SK-N-SH (cell line): ENCODE measurements around the gene SLC26A8. TPM values are rescaled to one million over a fixed set of nuclear protein-coding genes. Genes with fewer than 3 reads are reported as not detected.
A peak's percentile ranks its signal among the peaks of the same experiment; 100 is the strongest.

Experiments
- CTCF ChIA-PET: fragments of 300-600, 350-600 bp; formaldehyde crosslinking; extraction: SDS; loops from one replicate; lab custom pipeline; 2021; lab: Yijun Ruan, JAX
- POLR2A ChIA-PET: fragments of 350-600 bp; sonication (Branson Sonifier 250); formaldehyde crosslinking; extraction: SDS; loops from one replicate; lab custom pipeline; 2020; ENCODE audit warnings: antibody characterized with exemption, inconsistent platforms; lab: Yijun Ruan, JAX
- DNase-seq: peaks from one replicate; pipeline ENCODE4 v3.0.0; 2012
- H2AFZ ChIP-seq: fragments of 200-600 bp; sonication (generic); 2 replicates; pipeline ENCODE4 v1.8.1; 2016; ENCODE audit warnings: antibody characterized with exemption, mild to moderate bottlenecking, low read depth
- H3F3A ChIP-seq: fragments of 200-600 bp; sonication (generic); replicated peaks from 2 replicates; pipeline ENCODE3; 2016; ENCODE audit warnings: antibody characterized with exemption, mild to moderate bottlenecking; ENCODE audit not compliant: insufficient read depth
- H3K27ac ChIP-seq, 2 experiments: fragments of 200-500 bp in 1 of 2; fragments of 200-600 bp in 1 of 2; sonication (Bioruptor generic) in 1 of 2; sonication (generic), shearing (Covaris generic) in 1 of 2; 2 replicates each; pipeline versions ENCODE4 v1.5.1 to v1.6.1; 2014 to 2016; ENCODE audit warnings: low read depth in 2 of 2, inconsistent platforms in 1 of 2, low read length in 1 of 2, mild to moderate bottlenecking in 1 of 2, mixed read lengths in 1 of 2
- H3K27me3 ChIP-seq: fragments of 200-600 bp; sonication (generic), shearing (Covaris generic); 2 replicates; pipeline ENCODE4 v1.6.1; 2016; ENCODE audit warnings: mixed run types; ENCODE audit not compliant: insufficient read depth
- H3K36me3 ChIP-seq, 2 experiments: fragments of 200-500 bp in 1 of 2; fragments of 200-600 bp in 1 of 2; sonication (Bioruptor generic) in 1 of 2; sonication (generic) in 1 of 2; replicated peaks in 1 of 2; 2 replicates each; pipeline versions ENCODE3 to v1.5.1; 2014 to 2016; ENCODE audit warnings: low read length in 1 of 2, mild to moderate bottlenecking in 1 of 2; ENCODE audit not compliant: insufficient read depth in 2 of 2, control insufficient read depth in 1 of 2
- H3K4me1 ChIP-seq, 2 experiments: fragments of 200-500 bp in 1 of 2; fragments of 200-600 bp in 1 of 2; sonication (Bioruptor generic) in 1 of 2; sonication (generic), shearing (Covaris generic) in 1 of 2; 2 replicates each; pipeline versions ENCODE4 v1.5.1 to v1.6.1; 2014 to 2016; ENCODE audit warnings: low read depth in 1 of 2, low read length in 1 of 2, mixed run types in 1 of 2; ENCODE audit not compliant: insufficient read depth in 2 of 2, control insufficient read depth in 1 of 2
- H3K4me2 ChIP-seq: fragments of 200-600 bp; sonication (generic), shearing (Covaris generic); 2 replicates; pipeline ENCODE4 v1.6.1; 2017; ENCODE audit warnings: mixed run types
- H3K4me3 ChIP-seq, 2 experiments: fragments of 200-500 bp in 1 of 2; fragments of 200-600 bp in 1 of 2; sonication (Bioruptor generic) in 1 of 2; sonication (generic), shearing (Covaris generic) in 1 of 2; 2 replicates each; pipeline versions ENCODE4 v1.5.1 to v1.8.1; 2014 to 2016; ENCODE audit warnings: low read depth in 2 of 2, inconsistent platforms in 1 of 2, low read length in 1 of 2, mild to moderate bottlenecking in 1 of 2, mixed read lengths in 1 of 2, moderate library complexity in 1 of 2
- H3K79me2 ChIP-seq: fragments of 200-600 bp; sonication (generic); 2 replicates; pipeline ENCODE4 v1.8.1; 2017; ENCODE audit warnings: mild to moderate bottlenecking; ENCODE audit not compliant: insufficient read depth
- H3K9ac ChIP-seq: fragments of 200-600 bp; sonication (generic); 2 replicates; pipeline ENCODE4 v1.6.1; 2017; ENCODE audit warnings: mixed run types
- H3K9me2 ChIP-seq: fragments of 200-600 bp; sonication (generic); 2 replicates; pipeline ENCODE4 v1.6.1; 2017; ENCODE audit warnings: mixed run types
- H3K9me3 ChIP-seq: fragments of 200-600 bp; sonication (generic); 2 replicates; pipeline ENCODE4 v1.6.1; 2017; ENCODE audit warnings: mixed run types, mild to moderate bottlenecking, moderate library complexity
- H4K20me1 ChIP-seq: fragments of 200-600 bp; sonication (generic); 2 replicates; pipeline ENCODE4 v1.6.1; 2017; ENCODE audit warnings: mild to moderate bottlenecking, mixed run types; ENCODE audit not compliant: insufficient read depth
- ELF1 ChIP-seq: IDR thresholded peaks from 2 replicates; pipeline ENCODE4 v1.4.0; 2012
- FOXJ3 ChIP-seq: sonication (generic); formaldehyde crosslinking; IDR thresholded peaks from 2 replicates; pipeline ENCODE4 v1.5.1; 2020; ENCODE audit warnings: mild to moderate bottlenecking, missing genetic modification reagents
- FOXM1 ChIP-seq: IDR thresholded peaks from 2 replicates; pipeline ENCODE4 v1.4.0; 2012; ENCODE audit warnings: low read depth, mild to moderate bottlenecking
- JUND ChIP-seq: IDR thresholded peaks from 2 replicates; pipeline ENCODE4 v1.4.0; 2012
- MEF2A ChIP-seq: IDR thresholded peaks from 2 replicates; pipeline ENCODE4 v1.4.0; 2012; ENCODE audit warnings: low read depth, borderline replicate concordance
- NFIC ChIP-seq: IDR thresholded peaks from 2 replicates; pipeline ENCODE4 v1.4.0; 2012; ENCODE audit warnings: borderline replicate concordance
- RAD21 ChIP-seq: IDR thresholded peaks from 2 replicates; pipeline ENCODE4 v1.6.1; 2012; ENCODE audit warnings: mild to moderate bottlenecking, low read length
- RXRA ChIP-seq: IDR thresholded peaks from 2 replicates; pipeline ENCODE4 v1.4.0; 2012; ENCODE audit warnings: low read depth, mild to moderate bottlenecking, borderline replicate concordance
- SIN3A ChIP-seq: IDR thresholded peaks from 2 replicates; pipeline ENCODE4 v1.6.1; 2012; ENCODE audit warnings: low read depth, mild to moderate bottlenecking, low read length, moderate library complexity, borderline replicate concordance
- SMC3 ChIP-seq: IDR thresholded peaks from 2 replicates; pipeline ENCODE4 v1.6.1; 2012; ENCODE audit warnings: low read depth, low read length, improper control_type of control experiment
- TAF1 ChIP-seq: IDR thresholded peaks from 2 replicates; pipeline ENCODE4 v1.6.1; 2012; ENCODE audit warnings: low read depth, mild to moderate bottlenecking, low read length, moderate library complexity, borderline replicate concordance
- TCF12 ChIP-seq: IDR thresholded peaks from 2 replicates; pipeline ENCODE4 v1.4.0; 2012
- TEAD4 ChIP-seq: IDR thresholded peaks from 2 replicates; pipeline ENCODE4 v1.4.0; 2012; ENCODE audit warnings: mild to moderate bottlenecking, borderline replicate concordance; ENCODE audit not compliant: insufficient read depth
- USF2 ChIP-seq: fragments of 150-350 bp; IDR thresholded peaks from 2 replicates; pipeline ENCODE4 v1.6.1; 2017; ENCODE audit warnings: antibody characterized with exemption, low read length, low read depth, borderline replicate concordance
- WGBS: methylation state at CpG from one replicate; pipeline ENCODE4 v1.1.6; 2017; ENCODE audit warnings: low lambda C conversion rate; 5-methylcytosine and 5-hydroxymethylcytosine counted together
- polyA plus RNA-seq, 3 experiments: library from polyadenylated mRNA; depleted of rRNA; stranded (reverse); fragments of >200 nt; gene quantifications; 2 replicates each; pipeline ENCODE4 v1.2.3, GENCODE V29; 2012
- TF ChIP-seq, protein P1 (sequence below): IDR thresholded peaks from 2 replicates; pipeline ENCODE4 v1.4.0; 2012; ENCODE audit warnings: low read depth
- TF ChIP-seq, protein P2 (sequence below): IDR thresholded peaks from 2 replicates; pipeline ENCODE4 v1.6.1; 2012; ENCODE audit warnings: mild to moderate bottlenecking, low read depth, low read length, moderate library complexity

Gene SLC26A8
- polyA plus RNA-seq, 1 of the 3 experiments (the other 2 are of a cell fraction): not detected

DNA sequence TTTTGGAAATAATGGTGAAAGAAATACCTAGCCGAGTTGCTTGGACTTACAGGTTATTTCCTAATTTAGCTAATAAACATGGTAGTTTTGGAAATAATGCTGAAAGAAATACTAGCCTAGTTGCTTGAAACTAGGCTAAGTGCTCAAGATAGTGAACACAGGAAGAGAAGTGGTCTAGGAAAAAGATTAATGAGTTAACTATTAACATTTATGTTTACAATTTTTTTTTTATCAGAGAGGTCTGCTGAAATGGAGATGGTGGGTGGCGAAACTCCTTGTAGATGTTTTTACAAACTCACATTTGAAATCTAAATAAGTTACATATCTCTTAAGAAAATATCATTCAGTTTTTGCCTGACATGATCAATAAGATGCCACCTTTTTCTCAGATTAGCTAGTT lies 42.4 kb upstream of the SLC26A8 start:
- CTCF ChIA-PET: interaction anchor here (1.3 to 4.2 kb wide), 3 partner anchors 10 to 39 kb away, joined by 4 to 21 read pairs (median 10); partner anchors contain the start of gene MAPK14
- WGBS: 91% methylated on average over 2 of the region's 2 CpGs

DNA sequence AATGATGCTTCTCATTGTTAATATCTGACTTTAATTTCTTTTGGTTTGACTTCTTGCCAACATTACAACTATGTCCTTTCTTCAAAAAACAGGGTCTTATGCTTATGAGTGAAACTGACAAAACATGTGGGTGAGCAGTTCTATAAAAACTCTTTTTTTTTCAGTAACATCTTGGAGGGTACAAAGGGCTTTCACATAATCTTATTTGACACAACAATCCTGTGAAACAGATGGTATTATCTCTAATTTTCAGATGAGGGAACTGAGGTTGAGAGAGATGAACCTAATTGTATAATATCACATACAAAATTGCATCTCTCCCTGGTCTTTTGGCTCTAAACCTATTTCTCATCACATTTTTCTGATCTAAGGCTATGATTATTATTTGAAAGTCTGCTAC lies 41.5 kb upstream of the SLC26A8 start:
- Histone ChIP-seq H3K9me3 (no peaks in the 10 kb centered on the region), H3K27ac (peak overlapping the region in 1 of 2 experiments; percentile 6; a peak in 1 of 4 replicates), H3K4me2 (no peak overlapping the region), H3K4me3 (no peak overlapping the region), H3K9me2 (no peaks in the 10 kb centered on the region), H3F3A (peaks cover 4% of the 10 kb centered on the region), H3K4me1 (peaks cover 9 to 22% of the 10 kb centered on the region in 2 experiments; a peak in 3 of 4 replicates), H3K9ac (no peak overlapping the region), H4K20me1 (peaks cover 69% of the 10 kb centered on the region), H3K79me2 (peaks cover 87% of the 10 kb centered on the region), H2AFZ (no peak overlapping the region), H3K36me3 (peaks cover 0 to 13% of the 10 kb centered on the region in 2 experiments), H3K27me3 (no peaks in the 10 kb centered on the region)
- no peak for DNase-seq
- ChIA-PET POLR2A (no interaction called here), CTCF (interaction anchor here (1.3 to 4.2 kb wide), 2 partner anchors 10 to 29 kb away, joined by 3 to 21 read pairs; no protein-coding TSS in a partner anchor)
- TF ChIP-seq, protein P1, sequence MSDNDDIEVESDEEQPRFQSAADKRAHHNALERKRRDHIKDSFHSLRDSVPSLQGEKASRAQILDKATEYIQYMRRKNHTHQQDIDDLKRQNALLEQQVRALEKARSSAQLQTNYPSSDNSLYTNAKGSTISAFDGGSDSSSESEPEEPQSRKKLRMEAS: no peak
- TF ChIP-seq TAF1 (no peak), RXRA (no peak)

More for the DNA sequence above, 42.4 kb upstream of the SLC26A8 start:
- DNase-seq: no peak
- Histone ChIP-seq H3K4me1 (peaks cover 9 to 22% of the 10 kb centered on the region in 2 experiments; a peak in 3 of 4 replicates), H3F3A (peaks cover 4% of the 10 kb centered on the region), H4K20me1 (peaks cover 69% of the 10 kb centered on the region), H3K9me2 (no peaks in the 10 kb centered on the region), H2AFZ (no peak overlapping the region), H3K27ac (peak overlapping the region in 1 of 2 experiments; percentile 12; a peak in 1 of 4 replicates), H3K9me3 (no peaks in the 10 kb centered on the region), H3K4me2 (no peak overlapping the region), H3K79me2 (peaks cover 89% of the 10 kb centered on the region), H3K9ac (no peak overlapping the region), H3K4me3 (no peak overlapping the region), H3K27me3 (no peaks in the 10 kb centered on the region), H3K36me3 (peaks cover 0 to 8% of the 10 kb centered on the region in 2 experiments)
- TF ChIP-seq TEAD4: no peak
- no peak for TF ChIP-seq JUND
- TF ChIP-seq RAD21: no peak
- no peak for TF ChIP-seq TCF12
- TF ChIP-seq FOXJ3 (CRISPR knock-in tag): no peak
- TF ChIP-seq SMC3: no peak
- no peak for TF ChIP-seq RXRA
- POLR2A ChIA-PET: no interaction called here

- Histone ChIP-seq H3K4me1 (peaks cover 9 to 22% of the 10 kb centered on the region in 2 experiments; a peak in 3 of 4 replicates), H3K4me3 (no peak overlapping the region), H3K79me2 (peaks cover 77% of the 10 kb centered on the region), H3K9ac (no peak overlapping the region), H2AFZ (no peak overlapping the region), H3K27me3 (no peaks in the 10 kb centered on the region), H4K20me1 (peaks cover 62% of the 10 kb centered on the region), H3K36me3 (peaks cover 7 to 15% of the 10 kb centered on the region in 2 experiments), H3K9me3 (no peaks in the 10 kb centered on the region), H3K4me2 (peak overlapping the region; percentile 22; the same call in 1 of the 2 replicates), H3K27ac (no peak overlapping the region), H3F3A (peaks cover 4% of the 10 kb centered on the region), H3K9me2 (no peaks in the 10 kb centered on the region)
- DNase-seq: no peak
- ChIA-PET POLR2A (no interaction called here), CTCF (interaction anchor here (0.8 to 4.2 kb wide), 5 partner anchors 9 to 59 kb away, joined by 3 to 21 read pairs (median 3); no protein-coding TSS in a partner anchor)
- 93% methylated on average over 3 of the region's 3 CpGs for WGBS
- TF ChIP-seq JUND (no peak), FOXJ3 (CRISPR knock-in tag) (no peak), NFIC (no peak), FOXM1 (no peak), USF2 (no peak), SIN3A (no peak), MEF2A (no peak), TCF12 (no peak), RXRA (no peak), ELF1 (no peak), RAD21 (no peak)
- TF ChIP-seq, protein P1: no peak
- TF ChIP-seq, protein P2, sequence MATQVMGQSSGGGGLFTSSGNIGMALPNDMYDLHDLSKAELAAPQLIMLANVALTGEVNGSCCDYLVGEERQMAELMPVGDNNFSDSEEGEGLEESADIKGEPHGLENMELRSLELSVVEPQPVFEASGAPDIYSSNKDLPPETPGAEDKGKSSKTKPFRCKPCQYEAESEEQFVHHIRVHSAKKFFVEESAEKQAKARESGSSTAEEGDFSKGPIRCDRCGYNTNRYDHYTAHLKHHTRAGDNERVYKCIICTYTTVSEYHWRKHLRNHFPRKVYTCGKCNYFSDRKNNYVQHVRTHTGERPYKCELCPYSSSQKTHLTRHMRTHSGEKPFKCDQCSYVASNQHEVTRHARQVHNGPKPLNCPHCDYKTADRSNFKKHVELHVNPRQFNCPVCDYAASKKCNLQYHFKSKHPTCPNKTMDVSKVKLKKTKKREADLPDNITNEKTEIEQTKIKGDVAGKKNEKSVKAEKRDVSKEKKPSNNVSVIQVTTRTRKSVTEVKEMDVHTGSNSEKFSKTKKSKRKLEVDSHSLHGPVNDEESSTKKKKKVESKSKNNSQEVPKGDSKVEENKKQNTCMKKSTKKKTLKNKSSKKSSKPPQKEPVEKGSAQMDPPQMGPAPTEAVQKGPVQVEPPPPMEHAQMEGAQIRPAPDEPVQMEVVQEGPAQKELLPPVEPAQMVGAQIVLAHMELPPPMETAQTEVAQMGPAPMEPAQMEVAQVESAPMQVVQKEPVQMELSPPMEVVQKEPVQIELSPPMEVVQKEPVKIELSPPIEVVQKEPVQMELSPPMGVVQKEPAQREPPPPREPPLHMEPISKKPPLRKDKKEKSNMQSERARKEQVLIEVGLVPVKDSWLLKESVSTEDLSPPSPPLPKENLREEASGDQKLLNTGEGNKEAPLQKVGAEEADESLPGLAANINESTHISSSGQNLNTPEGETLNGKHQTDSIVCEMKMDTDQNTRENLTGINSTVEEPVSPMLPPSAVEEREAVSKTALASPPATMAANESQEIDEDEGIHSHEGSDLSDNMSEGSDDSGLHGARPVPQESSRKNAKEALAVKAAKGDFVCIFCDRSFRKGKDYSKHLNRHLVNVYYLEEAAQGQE: no peak
Observed at GRCh38 chr6:36064770-36065396, 40.4 kb upstream of the SLC26A8 start.
